GM12872 (cell line): ENCODE data around the gene AUTS2.

Experiments used
- CTCF ChIP-seq: IDR thresholded peaks from 3 replicates; pipeline ENCODE4 v1.5.1; 2011; ENCODE audit warnings: low read depth, mild to moderate bottlenecking, low read length, moderate library complexity; ENCODE audit not compliant: insufficient read depth

Gene AUTS2

GRCh38 chr7:70082099-70082611, 483.9 kb downstream of the AUTS2 start:
- no peak for TF ChIP-seq CTCF

- no peak for TF ChIP-seq CTCF
Observed at GRCh38 chr7:70091362-70091761, 493.1 kb downstream of the AUTS2 start.

GRCh38 chr7:70092314-70093204, 494.3 kb downstream of the AUTS2 start:
- no peak for TF ChIP-seq CTCF

GRCh38 chr7:70093205-70093904, 495.1 kb downstream of the AUTS2 start:
- no peak for TF ChIP-seq CTCF

- TF ChIP-seq CTCF = no peak
Observed at GRCh38 chr7:70094831-70095230, 496.6 kb downstream of the AUTS2 start.

- TF ChIP-seq CTCF = no peak
Observed at GRCh38 chr7:70097645-70098044, 499.4 kb downstream of the AUTS2 start.

GRCh38 chr7:70098133-70098561, 499.9 kb downstream of the AUTS2 start:
- TF ChIP-seq CTCF = no peak
